Body of pancreas (tissue), 4 donors: ENCODE data around the gene SLC24A3.

Experiments used
- POLR2A ChIP-seq, 3 donors: fragments of 450-650 bp; IDR thresholded peaks; one replicate each; pipeline ENCODE4 v1.6.1; 2016; ENCODE audit warnings: antibody characterized with exemption in 3 of 3, mild to moderate bottlenecking in 2 of 3
- TF ChIP-seq, protein P1 (sequence below), 7 experiments: fragments of 450-650 bp in 4 of 7; fragments of 200-600 bp in 3 of 7; sonication (generic) in 3 of 7; IDR thresholded peaks; one replicate each; pipeline ENCODE4 v1.5.1; 2016 to 2019; ENCODE audit warnings: antibody characterized with exemption in 7 of 7

DNA sequence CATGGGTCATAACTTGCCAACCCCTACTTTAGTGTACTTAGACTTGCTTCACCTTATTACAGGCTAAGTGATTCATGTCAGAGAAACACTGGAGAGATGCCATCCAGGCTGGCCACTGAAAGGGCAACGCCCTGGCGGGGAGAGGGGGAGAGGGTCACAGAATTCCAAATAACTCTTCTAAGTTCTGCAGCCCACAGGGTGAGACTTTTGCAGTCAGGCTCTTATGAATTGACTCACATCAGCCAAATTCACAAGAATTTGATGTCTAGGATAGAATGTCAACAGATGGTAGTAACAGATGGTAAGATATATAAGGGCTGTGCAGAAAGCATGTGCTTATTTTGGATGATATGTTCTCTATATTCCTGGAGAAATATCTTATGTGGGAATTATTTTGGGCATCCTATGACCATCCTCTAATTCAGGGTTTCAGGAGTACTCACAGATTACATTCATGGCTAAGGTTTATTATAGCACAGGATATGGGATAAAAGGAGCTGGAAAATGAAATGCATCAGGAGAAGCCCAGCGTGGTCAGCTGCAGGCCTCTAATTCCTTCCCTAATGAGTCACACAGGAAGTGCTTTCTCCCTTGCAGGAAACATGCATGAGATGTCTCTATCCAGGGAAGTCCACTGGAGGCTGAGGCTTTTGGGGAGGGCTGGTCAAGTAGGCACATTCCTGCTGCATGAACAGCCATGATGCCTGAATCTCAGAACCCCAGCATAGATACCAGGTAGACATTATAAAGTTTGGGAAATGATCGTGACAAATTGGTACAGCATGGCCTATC is 486.9 kb downstream of the SLC24A3 start:
- TF ChIP-seq, protein P1, sequence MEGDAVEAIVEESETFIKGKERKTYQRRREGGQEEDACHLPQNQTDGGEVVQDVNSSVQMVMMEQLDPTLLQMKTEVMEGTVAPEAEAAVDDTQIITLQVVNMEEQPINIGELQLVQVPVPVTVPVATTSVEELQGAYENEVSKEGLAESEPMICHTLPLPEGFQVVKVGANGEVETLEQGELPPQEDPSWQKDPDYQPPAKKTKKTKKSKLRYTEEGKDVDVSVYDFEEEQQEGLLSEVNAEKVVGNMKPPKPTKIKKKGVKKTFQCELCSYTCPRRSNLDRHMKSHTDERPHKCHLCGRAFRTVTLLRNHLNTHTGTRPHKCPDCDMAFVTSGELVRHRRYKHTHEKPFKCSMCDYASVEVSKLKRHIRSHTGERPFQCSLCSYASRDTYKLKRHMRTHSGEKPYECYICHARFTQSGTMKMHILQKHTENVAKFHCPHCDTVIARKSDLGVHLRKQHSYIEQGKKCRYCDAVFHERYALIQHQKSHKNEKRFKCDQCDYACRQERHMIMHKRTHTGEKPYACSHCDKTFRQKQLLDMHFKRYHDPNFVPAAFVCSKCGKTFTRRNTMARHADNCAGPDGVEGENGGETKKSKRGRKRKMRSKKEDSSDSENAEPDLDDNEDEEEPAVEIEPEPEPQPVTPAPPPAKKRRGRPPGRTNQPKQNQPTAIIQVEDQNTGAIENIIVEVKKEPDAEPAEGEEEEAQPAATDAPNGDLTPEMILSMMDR (IDR thresholded peaks at IDR 0.05): no peak
- no peak for TF ChIP-seq POLR2A (IDR thresholded peaks at IDR 0.05)
